GM10266 (cell line): ENCODE data around the gene ADGRL3.

Experiments used
- DNase-seq: peaks from one replicate; pipeline ENCODE4 v3.0.0; 2012; ENCODE audit errors: extremely low spot score
- TF ChIP-seq, protein P1 (sequence below): IDR thresholded peaks from 2 replicates; pipeline ENCODE4 v1.5.1; 2012; ENCODE audit warnings: mild to moderate bottlenecking, low read depth; ENCODE audit not compliant: control insufficient read depth, insufficient read depth; ENCODE audit errors: missing control alignments

Gene ADGRL3

GRCh38 chr4:61445374-61446063 is 245.4 kb downstream of the ADGRL3 start:
- TF ChIP-seq, protein P1, sequence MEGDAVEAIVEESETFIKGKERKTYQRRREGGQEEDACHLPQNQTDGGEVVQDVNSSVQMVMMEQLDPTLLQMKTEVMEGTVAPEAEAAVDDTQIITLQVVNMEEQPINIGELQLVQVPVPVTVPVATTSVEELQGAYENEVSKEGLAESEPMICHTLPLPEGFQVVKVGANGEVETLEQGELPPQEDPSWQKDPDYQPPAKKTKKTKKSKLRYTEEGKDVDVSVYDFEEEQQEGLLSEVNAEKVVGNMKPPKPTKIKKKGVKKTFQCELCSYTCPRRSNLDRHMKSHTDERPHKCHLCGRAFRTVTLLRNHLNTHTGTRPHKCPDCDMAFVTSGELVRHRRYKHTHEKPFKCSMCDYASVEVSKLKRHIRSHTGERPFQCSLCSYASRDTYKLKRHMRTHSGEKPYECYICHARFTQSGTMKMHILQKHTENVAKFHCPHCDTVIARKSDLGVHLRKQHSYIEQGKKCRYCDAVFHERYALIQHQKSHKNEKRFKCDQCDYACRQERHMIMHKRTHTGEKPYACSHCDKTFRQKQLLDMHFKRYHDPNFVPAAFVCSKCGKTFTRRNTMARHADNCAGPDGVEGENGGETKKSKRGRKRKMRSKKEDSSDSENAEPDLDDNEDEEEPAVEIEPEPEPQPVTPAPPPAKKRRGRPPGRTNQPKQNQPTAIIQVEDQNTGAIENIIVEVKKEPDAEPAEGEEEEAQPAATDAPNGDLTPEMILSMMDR = no peak
- no peak for DNase-seq

- no peak for DNase-seq
- TF ChIP-seq, protein P1 = no peak
Measured at GRCh38 chr4:61446941-61447340, 246.8 kb downstream of the ADGRL3 start.

DNA sequence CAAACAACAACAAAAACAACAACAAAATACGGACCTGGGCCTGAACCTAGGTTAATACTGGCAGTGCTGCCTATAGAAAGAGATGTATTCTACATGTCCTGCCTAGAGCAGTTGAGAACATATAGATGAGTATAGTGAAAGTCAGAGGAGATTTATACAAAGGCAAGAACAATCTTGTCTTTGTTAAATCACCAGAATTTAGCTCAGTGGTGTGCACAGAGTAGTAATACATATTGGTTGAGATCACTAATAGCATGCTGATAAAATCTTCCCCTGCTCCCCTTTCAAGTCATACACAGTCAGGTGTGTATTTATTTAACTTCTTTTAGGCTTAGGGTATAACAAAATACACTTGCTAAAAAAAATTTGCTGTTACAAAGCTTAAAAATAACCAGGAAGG is 247.8 kb downstream of the ADGRL3 start:
- DNase-seq = no peak

DNA sequence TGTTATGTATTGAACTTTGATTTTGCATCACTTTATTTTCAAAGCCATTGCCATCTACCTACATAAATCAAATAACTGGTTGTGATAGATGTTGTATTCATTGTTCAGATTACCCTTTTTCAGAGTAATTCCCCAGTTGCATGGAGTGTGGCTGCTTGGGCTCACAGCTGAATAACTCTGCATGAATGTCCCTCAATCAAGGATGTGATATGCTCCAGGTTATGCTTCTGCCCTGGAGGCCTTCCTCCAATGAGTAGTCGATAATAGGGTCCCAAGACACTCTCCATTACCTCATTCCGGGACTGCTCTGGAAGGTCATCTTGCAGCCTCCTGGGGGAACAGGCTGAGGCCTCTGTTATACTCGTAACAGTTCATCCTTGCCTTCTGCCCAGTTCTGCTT is 251.8 kb downstream of the ADGRL3 start:
- TF ChIP-seq, protein P1 = no peak
- no peak for DNase-seq

More for the DNA sequence above, 247.8 kb downstream of the ADGRL3 start:
- TF ChIP-seq, protein P1 = no peak

DNA sequence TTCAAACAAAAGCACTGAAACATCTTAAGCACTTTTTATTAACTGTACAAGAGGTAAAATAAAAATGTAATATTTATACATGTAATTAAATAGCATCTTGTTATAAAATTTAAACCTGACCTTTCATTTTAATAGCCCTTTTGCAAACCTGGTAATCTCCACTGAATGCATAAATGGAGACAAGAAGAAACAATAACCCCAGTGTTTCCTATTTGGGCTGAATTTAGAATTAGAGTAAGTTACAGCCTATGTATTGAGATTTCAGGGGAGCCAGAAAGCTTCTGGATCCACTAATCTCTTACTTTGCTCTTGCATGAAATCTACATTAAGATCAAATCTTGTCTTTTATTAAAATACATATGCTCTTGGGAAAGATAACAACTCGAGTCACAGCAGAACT is 261.8 kb downstream of the ADGRL3 start:
- DNase-seq = no peak
- TF ChIP-seq, protein P1 = no peak

DNA sequence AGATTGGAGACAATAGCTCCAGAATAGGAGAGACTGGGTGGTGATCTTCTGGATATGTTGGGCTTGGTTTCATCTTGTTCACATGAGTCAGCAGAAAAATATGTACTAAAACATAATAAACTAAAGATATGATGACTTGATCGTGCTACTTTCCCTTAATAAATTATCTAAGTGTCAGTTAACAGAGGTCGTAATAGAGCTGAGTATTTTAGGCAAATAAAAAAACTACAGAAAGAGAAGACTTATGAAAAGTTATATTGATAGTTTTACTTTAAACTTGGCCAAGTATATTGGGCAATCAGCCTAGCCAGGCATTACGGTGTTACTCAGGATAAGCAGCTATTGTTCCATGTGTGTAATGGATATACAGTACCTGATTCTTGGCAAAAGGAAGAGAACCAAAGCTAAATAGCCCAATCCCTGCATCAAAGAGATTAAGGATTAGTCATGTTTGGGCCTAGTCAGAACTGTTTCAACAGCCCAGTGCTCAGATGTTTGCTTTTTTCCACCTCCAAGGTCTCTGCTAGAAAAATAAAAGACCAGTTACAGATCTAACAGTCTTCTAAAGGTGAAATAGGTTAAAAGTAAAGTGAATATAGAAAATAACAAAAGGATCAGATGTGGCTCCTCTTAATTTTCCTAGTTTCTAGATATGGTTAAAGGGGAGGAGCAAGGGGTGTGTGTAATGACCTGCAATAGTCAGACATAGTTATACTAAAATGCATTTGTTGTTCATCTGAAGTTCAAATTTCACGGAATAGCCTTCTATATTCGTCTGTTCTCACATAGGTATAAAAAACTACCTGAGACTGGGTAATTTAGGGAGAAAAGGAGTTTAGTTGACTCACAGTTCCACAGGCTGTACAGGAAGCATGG is 262.6 kb downstream of the ADGRL3 start:
- TF ChIP-seq, protein P1 = no peak
- DNase-seq = no peak
